Measurements from ENCODE around the gene PCSK5. TPM values are rescaled to one million over a fixed set of nuclear protein-coding genes. Genes with fewer than 3 reads are reported as not detected.
"Not testable (repeated sequence)": the region's sequence is repeated elsewhere in the genome, so short reads cannot be mapped to it uniquely, and the experiment has no call there.

PCSK5 gene
- total RNA-seq, 1 experiment from 2014 or later, result 13.3 TPM

- DNase-seq (ENCODE audit: extremely low read depth, low read depth), result no peak
Measured at GRCh38 chr9:76338418-76338817, 447.9 kb downstream of the PCSK5 start.

- no peak for DNase-seq (ENCODE audit: extremely low read depth, low read depth)
Measured at GRCh38 chr9:76341616-76342015, 451.1 kb downstream of the PCSK5 start.

- no peak for DNase-seq (ENCODE audit: extremely low read depth, low read depth)
Measured at GRCh38 chr9:76342201-76342600, 451.7 kb downstream of the PCSK5 start.

- no peak for DNase-seq (ENCODE audit: extremely low read depth, low read depth)
Measured at GRCh38 chr9:76342858-76343257, 452.4 kb downstream of the PCSK5 start.

- no peak for DNase-seq (ENCODE audit: extremely low read depth, low read depth)
Measured at GRCh38 chr9:76349865-76350264, 459.4 kb downstream of the PCSK5 start.

- DNase-seq (ENCODE audit: extremely low read depth, low read depth), result no peak
Measured at GRCh38 chr9:76351006-76351405, 460.5 kb downstream of the PCSK5 start.

- DNase-seq (ENCODE audit: extremely low read depth, low read depth), result no peak
Measured at GRCh38 chr9:76352026-76352620, 461.6 kb downstream of the PCSK5 start.

GRCh38 chr9:76353280-76353679 is 462.8 kb downstream of the PCSK5 start:
- no peak for DNase-seq (ENCODE audit: extremely low read depth, low read depth)

GRCh38 chr9:76354221-76354620 is 463.7 kb downstream of the PCSK5 start:
- no peak for DNase-seq (ENCODE audit: extremely low read depth, low read depth)

- no peak for DNase-seq (ENCODE audit: extremely low read depth, low read depth)
Measured at GRCh38 chr9:76355886-76356285, 465.4 kb downstream of the PCSK5 start.

GRCh38 chr9:76357555-76357954 is 467.1 kb downstream of the PCSK5 start:
- no peak for DNase-seq (ENCODE audit: extremely low read depth, low read depth)

- DNase-seq (ENCODE audit: extremely low read depth, low read depth), result no peak
Measured at GRCh38 chr9:76358628-76359280, 468.3 kb downstream of the PCSK5 start.

GRCh38 chr9:76359365-76359764 is 468.9 kb downstream of the PCSK5 start:
- no peak for DNase-seq (ENCODE audit: extremely low read depth, low read depth)

- no peak for DNase-seq (ENCODE audit: extremely low read depth, low read depth)
Measured at GRCh38 chr9:76359766-76360165, 469.3 kb downstream of the PCSK5 start.

GRCh38 chr9:76362332-76363031 is 472.0 kb downstream of the PCSK5 start:
- DNase-seq (ENCODE audit: extremely low read depth, low read depth), result not testable (repeated sequence)

- DNase-seq (ENCODE audit: extremely low read depth, low read depth), result no peak
Measured at GRCh38 chr9:76363032-76363395, 472.5 kb downstream of the PCSK5 start.

- no peak for DNase-seq (ENCODE audit: extremely low read depth, low read depth)
Measured at GRCh38 chr9:76365028-76365427, 474.6 kb downstream of the PCSK5 start.

GRCh38 chr9:76366275-76366674 is 475.8 kb downstream of the PCSK5 start:
- DNase-seq (ENCODE audit: extremely low read depth, low read depth), result no peak

GRCh38 chr9:76369583-76369982 is 479.1 kb downstream of the PCSK5 start:
- DNase-seq (ENCODE audit: extremely low read depth, low read depth), result no peak

- DNase-seq (ENCODE audit: extremely low read depth, low read depth), result no peak
Measured at GRCh38 chr9:76370396-76371023, 480.0 kb downstream of the PCSK5 start.

GRCh38 chr9:76371901-76372300 is 481.4 kb downstream of the PCSK5 start:
- peak; percentile 94 for DNase-seq (ENCODE audit: extremely low read depth, low read depth)

GRCh38 chr9:76372336-76372735 is 481.9 kb downstream of the PCSK5 start:
- no peak for DNase-seq (ENCODE audit: extremely low read depth, low read depth)
